NOMO-1 (cell line): Measurements from ENCODE around the gene FOXK1.

Source experiments
- DNase-seq, 2 experiments: peaks; one replicate each; lab custom pipeline; 2025; ENCODE audit not compliant: unreplicated experiment in 2 of 2; lab: John Stamatoyannopoulos, UW

Gene FOXK1

GRCh38 chr7:4814433-4814832 lies 132.3 kb downstream of the FOXK1 start:
- DNase-seq: no peak

- DNase-seq: no peak
Measured at GRCh38 chr7:4815121-4815520, 133.0 kb downstream of the FOXK1 start.

GRCh38 chr7:4815609-4816418 lies 133.7 kb downstream of the FOXK1 start:
- no peak for DNase-seq

- no peak for DNase-seq
Measured at GRCh38 chr7:4816419-4817080, 134.5 kb downstream of the FOXK1 start.

- no peak for DNase-seq
Measured at GRCh38 chr7:4817178-4817901, 135.2 kb downstream of the FOXK1 start.

- DNase-seq: no peak
Measured at GRCh38 chr7:4818000-4818794, 136.1 kb downstream of the FOXK1 start.

GRCh38 chr7:4819560-4820404 lies 137.7 kb downstream of the FOXK1 start:
- DNase-seq: no peak

GRCh38 chr7:4820405-4820966 lies 138.4 kb downstream of the FOXK1 start:
- DNase-seq: no peak
